ENCODE results near the gene RTN4.

Gene RTN4

GRCh38 chr2:55087501-55087900, 37.2 kb upstream of the RTN4 start:
- Histone ChIP-seq H4K20me1 (ENCODE audit: insufficient read depth, low read length) (no peaks in the 10 kb centered on the region), H3K9ac (ENCODE audit: low read length) (no peak overlapping the region), H3K4me2 (ENCODE audit: low read length) (no peak overlapping the region), H3K27me3 (ENCODE audit: insufficient read depth, low read length) (no peaks in the 10 kb centered on the region), H3K4me3 (ENCODE audit: low read depth, low read length, poor library complexity, severe bottlenecking) (no peak overlapping the region), H3K9me2 (ENCODE audit: low read depth, low read length) (no peaks in the 10 kb centered on the region), H3K9me3 (ENCODE audit: low read length) (no peaks in the 10 kb centered on the region), H3K79me2 (ENCODE audit: insufficient read depth, low read length) (no peaks in the 10 kb centered on the region), H2AFZ (ENCODE audit: low read length) (no peak overlapping the region), H3F3A (ENCODE audit: insufficient read depth, low read length) (no peaks in the 10 kb centered on the region), H3K27ac (ENCODE audit: low read depth, low read length, poor library complexity, severe bottlenecking) (no peak overlapping the region), H3K36me3 (ENCODE audit: insufficient read depth, low read length) (no peaks in the 10 kb centered on the region), H3K4me1 (ENCODE audit: insufficient read depth, low read length, severe bottlenecking) (no peaks in the 10 kb centered on the region)
- TF ChIP-seq EZH2 (IDR thresholded peaks at IDR 0.05; ENCODE audit: borderline replicate concordance, low read length) (no peak), CTCF (IDR thresholded peaks at IDR 0.05; ENCODE audit: low read length) (no peak)

- no peaks in the 10 kb centered on the region for H3K9me2 ChIP-seq (ENCODE audit: low read depth, low read length)
- H3K36me3 ChIP-seq (ENCODE audit: insufficient read depth, low read length) = no peaks in the 10 kb centered on the region
- no peak overlapping the region for H3K9ac ChIP-seq (ENCODE audit: low read length)
- no peak overlapping the region for H3K4me3 ChIP-seq (ENCODE audit: low read depth, low read length, poor library complexity, severe bottlenecking)
- no peaks in the 10 kb centered on the region for H3K27me3 ChIP-seq (ENCODE audit: insufficient read depth, low read length)
- TF ChIP-seq CTCF (IDR thresholded peaks at IDR 0.05; ENCODE audit: low read length) (no peak), EZH2 (IDR thresholded peaks at IDR 0.05; ENCODE audit: borderline replicate concordance, low read length) (no peak)
- no peak overlapping the region for H3K4me2 ChIP-seq (ENCODE audit: low read length)
- no peaks in the 10 kb centered on the region for H4K20me1 ChIP-seq (ENCODE audit: insufficient read depth, low read length)
- no peak overlapping the region for H3K27ac ChIP-seq (ENCODE audit: low read depth, low read length, poor library complexity, severe bottlenecking)
- H2AFZ ChIP-seq (ENCODE audit: low read length) = no peak overlapping the region
- H3K4me1 ChIP-seq (ENCODE audit: insufficient read depth, low read length, severe bottlenecking) = no peaks in the 10 kb centered on the region
- no peaks in the 10 kb centered on the region for H3F3A ChIP-seq (ENCODE audit: insufficient read depth, low read length)
- H3K9me3 ChIP-seq (ENCODE audit: low read length) = peaks cover 1% of the 10 kb centered on the region; the same call in 1 of the 2 replicates
- H3K79me2 ChIP-seq (ENCODE audit: insufficient read depth, low read length) = no peaks in the 10 kb centered on the region
Measured at GRCh38 chr2:55085113-55086040, 35.1 kb upstream of the RTN4 start.

- no peaks in the 10 kb centered on the region for H4K20me1 ChIP-seq (ENCODE audit: insufficient read depth, low read length)
- H3K9me3 ChIP-seq (ENCODE audit: low read length) = peaks cover 4% of the 10 kb centered on the region; the same call in 1 of the 2 replicates
- H3K27me3 ChIP-seq (ENCODE audit: insufficient read depth, low read length) = no peaks in the 10 kb centered on the region
- no peaks in the 10 kb centered on the region for H3K9me2 ChIP-seq (ENCODE audit: low read depth, low read length)
- H3K79me2 ChIP-seq (ENCODE audit: insufficient read depth, low read length) = no peaks in the 10 kb centered on the region
- no peaks in the 10 kb centered on the region for H3F3A ChIP-seq (ENCODE audit: insufficient read depth, low read length)
- TF ChIP-seq CTCF (IDR thresholded peaks at IDR 0.05; ENCODE audit: low read length) = no peak
- H3K4me2 ChIP-seq (ENCODE audit: low read length) = no peak overlapping the region
- H3K4me3 ChIP-seq (ENCODE audit: low read depth, low read length, poor library complexity, severe bottlenecking) = no peak overlapping the region
- no peak overlapping the region for H3K27ac ChIP-seq (ENCODE audit: low read depth, low read length, poor library complexity, severe bottlenecking)
- no peaks in the 10 kb centered on the region for H3K4me1 ChIP-seq (ENCODE audit: insufficient read depth, low read length, severe bottlenecking)
- no peak overlapping the region for H3K9ac ChIP-seq (ENCODE audit: low read length)
- H3K36me3 ChIP-seq (ENCODE audit: insufficient read depth, low read length) = no peaks in the 10 kb centered on the region
- H2AFZ ChIP-seq (ENCODE audit: low read length) = no peak overlapping the region
Measured at GRCh38 chr2:55084641-55085040, 34.4 kb upstream of the RTN4 start.
